Dermis blood vessel endothelial cell (primary cell): ENCODE results near the gene SIDT2. TPM values are rescaled to one million over a fixed set of nuclear protein-coding genes. Genes with fewer than 3 reads are reported as not detected.
"Not testable (repeated sequence)": the region's sequence is repeated elsewhere in the genome, so short reads cannot be mapped to it uniquely, and the experiment has no call there.

Experiments
- DNase-seq: peaks from one replicate; pipeline ENCODE4 v3.0.0; 2010
- total RNA-seq: library from RNA; depleted of rRNA; stranded (reverse); fragments of >200 nt; gene quantifications from 2 replicates; pipeline ENCODE4 v1.2.3, GENCODE V29; 2014

Gene SIDT2
- total RNA-seq = 10.4 and 19.5 TPM in 2 replicates

- peak; percentile 96 for DNase-seq
These were observed at the start of gene SIDT2 for GRCh38 chr11:117178210-117179034. Gene SIDT2, plus strand, starts transcription at chr11:117178743. Its CDS starts 521 bp downstream, at chr11:117179264.

GRCh38 chr11:117130396-117130795, 48.1 kb upstream of the SIDT2 start:
- not testable (repeated sequence) for DNase-seq

GRCh38 chr11:117130879-117131278, 47.7 kb upstream of the SIDT2 start:
- no peak for DNase-seq

- no peak for DNase-seq
These were observed 44.1 kb upstream of the SIDT2 start for GRCh38 chr11:117134431-117134830.

GRCh38 chr11:117134979-117135378, 43.6 kb upstream of the SIDT2 start:
- not testable (repeated sequence) for DNase-seq

GRCh38 chr11:117137223-117138086, 41.1 kb upstream of the SIDT2 start:
- DNase-seq = not testable (repeated sequence)

GRCh38 chr11:117143390-117143789, 35.2 kb upstream of the SIDT2 start:
- peak; percentile 61 for DNase-seq

GRCh38 chr11:117143871-117144476, 34.6 kb upstream of the SIDT2 start, which contains the start of gene PAFAH1B2:
Gene PAFAH1B2, plus strand, starts transcription at chr11:117144287. Its CDS starts 8,161 bp downstream, at chr11:117152448.
- DNase-seq = peak; percentile 93

- DNase-seq = peak; percentile 79
These were observed 33.8 kb upstream of the SIDT2 start for GRCh38 chr11:117144477-117145392.

- DNase-seq = peak; percentile 76
These were observed 33.2 kb upstream of the SIDT2 start for GRCh38 chr11:117145393-117145761.

- DNase-seq = peak; percentile 6
These were observed 32.0 kb upstream of the SIDT2 start for GRCh38 chr11:117146521-117146920.

GRCh38 chr11:117152066-117152465, 26.5 kb upstream of the SIDT2 start:
- DNase-seq = no peak

GRCh38 chr11:117154468-117154867, 24.1 kb upstream of the SIDT2 start:
- DNase-seq = no peak

- DNase-seq = no peak
These were observed 21.0 kb upstream of the SIDT2 start for GRCh38 chr11:117157507-117157906.

GRCh38 chr11:117159892-117160291, 18.7 kb upstream of the SIDT2 start:
- no peak for DNase-seq

GRCh38 chr11:117160826-117161225, 17.7 kb upstream of the SIDT2 start:
- no peak for DNase-seq

- DNase-seq = no peak
These were observed 12.1 kb upstream of the SIDT2 start for GRCh38 chr11:117166491-117166890.

GRCh38 chr11:117169736-117170135, 8.8 kb upstream of the SIDT2 start:
- DNase-seq = no peak

GRCh38 chr11:117170210-117170609, 8.3 kb upstream of the SIDT2 start:
- no peak for DNase-seq

- no peak for DNase-seq
These were observed 7.5 kb upstream of the SIDT2 start for GRCh38 chr11:117171007-117171403.

GRCh38 chr11:117171404-117172061, 7.0 kb upstream of the SIDT2 start:
- DNase-seq = peak; percentile 9
